ENCODE data around the gene PPP2R2B. TPM values are rescaled to one million over a fixed set of nuclear protein-coding genes. Genes with fewer than 3 reads are reported as not detected.
A peak's percentile ranks its signal among the peaks of the same experiment; 100 is the strongest.

The PPP2R2B gene
- total RNA-seq, 4 donors from 2014 or later = 1.2 to 4.0 (median 2.1) TPM

- WGBS = 71% methylated on average over 2 of the region's 2 CpGs
- H3K36me3 ChIP-seq = no peaks in the 10 kb centered on the region
- H3K4me3 ChIP-seq = no peak overlapping the region
- intact Hi-C loops (cut with DNase I) = no loop called here
- no peak for TF ChIP-seq POLR2A (IDR thresholded peaks at IDR 0.05; ENCODE audit: low read depth)
- no peak for TF ChIP-seq EP300 (IDR thresholded peaks at IDR 0.05)
- TF ChIP-seq, protein P1, sequence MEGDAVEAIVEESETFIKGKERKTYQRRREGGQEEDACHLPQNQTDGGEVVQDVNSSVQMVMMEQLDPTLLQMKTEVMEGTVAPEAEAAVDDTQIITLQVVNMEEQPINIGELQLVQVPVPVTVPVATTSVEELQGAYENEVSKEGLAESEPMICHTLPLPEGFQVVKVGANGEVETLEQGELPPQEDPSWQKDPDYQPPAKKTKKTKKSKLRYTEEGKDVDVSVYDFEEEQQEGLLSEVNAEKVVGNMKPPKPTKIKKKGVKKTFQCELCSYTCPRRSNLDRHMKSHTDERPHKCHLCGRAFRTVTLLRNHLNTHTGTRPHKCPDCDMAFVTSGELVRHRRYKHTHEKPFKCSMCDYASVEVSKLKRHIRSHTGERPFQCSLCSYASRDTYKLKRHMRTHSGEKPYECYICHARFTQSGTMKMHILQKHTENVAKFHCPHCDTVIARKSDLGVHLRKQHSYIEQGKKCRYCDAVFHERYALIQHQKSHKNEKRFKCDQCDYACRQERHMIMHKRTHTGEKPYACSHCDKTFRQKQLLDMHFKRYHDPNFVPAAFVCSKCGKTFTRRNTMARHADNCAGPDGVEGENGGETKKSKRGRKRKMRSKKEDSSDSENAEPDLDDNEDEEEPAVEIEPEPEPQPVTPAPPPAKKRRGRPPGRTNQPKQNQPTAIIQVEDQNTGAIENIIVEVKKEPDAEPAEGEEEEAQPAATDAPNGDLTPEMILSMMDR (IDR thresholded peaks at IDR 0.05) = no peak
- no peak for TF ChIP-seq POLR2AphosphoS5 (IDR thresholded peaks at IDR 0.05)
- DNase-seq (ENCODE audit: extremely low spot score) = no peak
- peaks cover 5 to 7% (median 6%) of the 10 kb centered on the region in 4 donors for H3K4me1 ChIP-seq
- no peaks in the 10 kb centered on the region for H3K9me3 ChIP-seq
- H3K27me3 ChIP-seq = peaks cover 0 to 17% (median 3%) of the 10 kb centered on the region in 4 donors
- H3K27ac ChIP-seq (replicated peaks in 1 of 4) = no peak overlapping the region
These were observed 5.0 kb upstream of the PPP2R2B start for GRCh38 chr5:146883511-146883910.

GRCh38 chr5:146880966-146881365 is 2.4 kb upstream of the PPP2R2B start:
- peaks cover 21 to 27% (median 21%) of the 10 kb centered on the region in 4 donors for H3K4me1 ChIP-seq
- no peaks in the 10 kb centered on the region for H3K36me3 ChIP-seq
- no peak overlapping the region for H3K4me3 ChIP-seq
- no peak overlapping the region for H3K27ac ChIP-seq (replicated peaks in 1 of 4)
- no peak for DNase-seq (ENCODE audit: extremely low spot score)
- H3K9me3 ChIP-seq = no peaks in the 10 kb centered on the region
- TF ChIP-seq POLR2A (IDR thresholded peaks at IDR 0.05; ENCODE audit: low read depth) (no peak), POLR2AphosphoS5 (IDR thresholded peaks at IDR 0.05) (no peak), EP300 (IDR thresholded peaks at IDR 0.05) (no peak)
- TF ChIP-seq, protein P1 (IDR thresholded peaks at IDR 0.05) = no peak
- WGBS = 71% methylated on average over 7 of the region's 7 CpGs
- intact Hi-C loops (cut with DNase I) = no loop called here
- H3K27me3 ChIP-seq = peaks cover 0 to 41% (median 5%) of the 10 kb centered on the region in 4 donors

DNA sequence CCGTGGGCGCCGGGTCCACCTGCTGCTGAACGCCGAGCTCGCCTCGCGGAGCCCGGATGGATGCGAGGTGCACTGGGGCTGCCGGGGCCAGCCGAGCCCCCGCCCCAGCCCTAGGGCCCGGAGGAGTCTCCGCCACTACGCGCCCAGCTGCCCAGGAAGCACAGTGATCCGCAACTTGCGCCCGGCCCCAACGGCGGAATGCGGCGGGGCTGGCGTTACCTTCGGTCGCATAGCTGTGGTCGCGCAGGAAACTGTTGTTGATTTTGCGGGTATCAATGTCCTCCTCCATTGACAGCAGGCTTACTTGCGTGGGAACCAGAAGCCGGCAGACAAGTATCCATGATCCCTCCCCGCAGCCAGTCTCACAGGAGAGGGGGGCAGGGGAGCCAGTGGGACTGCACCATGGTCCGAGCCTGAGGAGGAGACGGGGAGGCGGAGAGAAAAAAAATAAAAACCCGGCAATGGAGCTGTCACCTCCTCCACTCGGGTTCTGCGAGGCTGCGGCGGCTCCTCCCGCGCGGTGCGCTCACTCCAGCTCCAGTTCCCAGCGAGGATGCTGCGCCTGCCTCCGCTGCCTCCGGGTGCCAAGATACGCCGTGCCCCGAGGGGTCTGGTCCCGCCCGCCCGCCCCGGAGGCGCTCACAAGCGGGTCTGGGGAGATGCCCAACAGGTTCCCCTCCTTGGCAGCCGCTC is 628 bp downstream of the PPP2R2B start:
- WGBS = under 1% methylated on average over 49 of the region's 59 CpGs
- peak overlapping the region; percentile 48 to 64 (median 56) for H3K4me3 ChIP-seq
- H3K9me3 ChIP-seq = no peaks in the 10 kb centered on the region
- no peak for DNase-seq (ENCODE audit: extremely low spot score)
- H3K27ac ChIP-seq (replicated peaks in 1 of 4) = no peak overlapping the region
- H3K36me3 ChIP-seq = no peaks in the 10 kb centered on the region
- TF ChIP-seq, protein P1 (IDR thresholded peaks at IDR 0.05) = no peak
- TF ChIP-seq EP300 (IDR thresholded peaks at IDR 0.05) = no peak
- no peak for TF ChIP-seq POLR2AphosphoS5 (IDR thresholded peaks at IDR 0.05)
- TF ChIP-seq POLR2A (IDR thresholded peaks at IDR 0.05; ENCODE audit: low read depth) = no peak
- H3K4me1 ChIP-seq = peaks cover 21 to 27% (median 21%) of the 10 kb centered on the region in 4 donors
- intact Hi-C loops (cut with DNase I) = no loop called here
- H3K27me3 ChIP-seq = peaks cover 0 to 43% (median 5%) of the 10 kb centered on the region in 4 donors

DNA sequence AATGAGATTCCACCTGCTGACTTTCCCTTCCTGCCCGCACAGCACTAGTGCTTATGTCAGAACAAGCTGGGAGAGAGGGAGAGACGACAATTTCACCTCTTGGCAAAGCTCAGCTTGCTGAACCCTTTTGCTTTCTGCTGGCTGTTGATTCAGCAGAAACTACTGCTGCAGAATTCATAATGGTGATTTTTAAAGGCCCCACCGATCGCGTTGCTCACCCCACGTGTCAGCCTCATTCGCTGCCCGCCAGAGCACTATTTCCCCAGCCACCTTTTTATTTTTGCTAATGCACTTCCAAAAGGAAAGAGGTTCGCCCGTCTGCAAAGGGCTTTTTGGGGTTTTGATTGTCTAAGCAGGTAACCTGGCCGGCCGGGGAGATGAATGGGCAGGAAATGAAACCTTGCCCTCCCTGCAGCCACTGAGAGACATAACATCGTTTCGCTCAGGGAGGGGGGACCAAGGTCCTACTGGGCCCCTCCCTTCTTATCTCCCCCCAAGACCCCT is 1.3 kb downstream of the PPP2R2B start:
- Histone ChIP-seq H3K4me3 (peak overlapping the region; percentile 48 to 64 (median 56)), H3K27me3 (peaks cover 0 to 43% (median 5%) of the 10 kb centered on the region in 4 donors), H3K4me1 (peaks cover 21 to 27% (median 21%) of the 10 kb centered on the region in 4 donors), H3K9me3 (no peaks in the 10 kb centered on the region), H3K36me3 (no peaks in the 10 kb centered on the region), H3K27ac (replicated peaks in 1 of 4) (no peak overlapping the region)
- WGBS = 23% methylated on average over 14 of the region's 14 CpGs
- intact Hi-C loops (cut with DNase I) = no loop called here
- DNase-seq (ENCODE audit: extremely low spot score) = no peak
- TF ChIP-seq EP300 (IDR thresholded peaks at IDR 0.05) = no peak
- TF ChIP-seq POLR2AphosphoS5 (IDR thresholded peaks at IDR 0.05) = no peak
- no peak for TF ChIP-seq POLR2A (IDR thresholded peaks at IDR 0.05; ENCODE audit: low read depth)
- TF ChIP-seq, protein P1 (IDR thresholded peaks at IDR 0.05) = no peak

Measured in esophagus muscularis mucosa (tissue), 4 donors.